IMR-90 (cell line): ENCODE measurements around the gene GPATCH2. TPM values are rescaled to one million over a fixed set of nuclear protein-coding genes. Genes with fewer than 3 reads are reported as not detected.

Experiments used
- ATAC-seq: fragments of 200-7000 bp; cut with Tn5 transposase; 2 replicates; pipeline ENCODE4 v1.9.1; 2020; ENCODE audit warnings: low read depth, mild to moderate bottlenecking, moderate library complexity
- BruUV-seq: library from RNA; stranded (reverse); fragments of 400-500 nt; replicated peaks from 2 replicates; lab custom pipeline; 2021; lab: Mats Ljungman, UMichigan
- CTCF ChIA-PET: fragments of 300-600 bp; formaldehyde crosslinking; extraction: SDS; loops from one replicate; lab custom pipeline; 2021; ENCODE audit warnings: antibody characterized with exemption; lab: Yijun Ruan, JAX
- POLR2A ChIA-PET: fragments of 300-600 bp; sonication (Branson Sonifier 250); formaldehyde crosslinking; loops from one replicate; lab custom pipeline; 2022; ENCODE audit warnings: antibody characterized with exemption; ENCODE audit not compliant: unreplicated experiment; lab: Charles Lee
- DNase-seq: peaks from one replicate; pipeline ENCODE4 v3.0.0; 2013
- H2AFZ ChIP-seq: replicated peaks from 2 replicates; pipeline ENCODE3; 2013; ENCODE audit warnings: low read length, mild to moderate bottlenecking; ENCODE audit not compliant: poor library complexity
- H2AK5ac ChIP-seq: 2 replicates; pipeline ENCODE4 v1.6.1; 2013; ENCODE audit warnings: low read depth, low read length, inconsistent platforms
- H2AK9ac ChIP-seq: replicated peaks from 2 replicates; pipeline ENCODE3; 2013; ENCODE audit warnings: mild to moderate bottlenecking, low read depth, low read length, moderate library complexity; ENCODE audit not compliant: poor library complexity
- H2BK120ac ChIP-seq: 2 replicates; pipeline ENCODE4 v1.6.1; 2013; ENCODE audit warnings: low read depth, low read length, inconsistent platforms
- H2BK15ac ChIP-seq: 3 replicates; pipeline ENCODE4 v1.6.1; 2013; ENCODE audit warnings: low read depth, low read length, inconsistent platforms
- H2BK20ac ChIP-seq: 2 replicates; pipeline ENCODE4 v1.6.1; 2013; ENCODE audit warnings: low read depth, mild to moderate bottlenecking, inconsistent platforms, low read length, moderate library complexity
- H2BK5ac ChIP-seq: 2 replicates; pipeline ENCODE4 v1.6.1; 2013; ENCODE audit warnings: mild to moderate bottlenecking, low read depth, low read length, inconsistent platforms; ENCODE audit not compliant: poor library complexity, severe bottlenecking
- H3K14ac ChIP-seq: replicated peaks from 2 replicates; pipeline ENCODE4 v1.6.1; 2013; ENCODE audit warnings: low read depth, low read length, inconsistent platforms
- H3K18ac ChIP-seq: 2 replicates; pipeline ENCODE4 v1.6.1; 2013; ENCODE audit warnings: low read depth, low read length, control low read depth
- H3K23ac ChIP-seq: 2 replicates; pipeline ENCODE4 v1.6.1; 2013; ENCODE audit warnings: low read depth, low read length, inconsistent platforms
- H3K27ac ChIP-seq: 2 replicates; pipeline ENCODE4 v1.5.1; 2013; ENCODE audit warnings: mild to moderate bottlenecking, control low read depth, low read length; ENCODE audit not compliant: insufficient read depth
- H3K27me3 ChIP-seq: 2 replicates; pipeline ENCODE4 v1.6.1; 2013; ENCODE audit warnings: low read length; ENCODE audit not compliant: control insufficient read depth, insufficient read depth
- H3K36me3 ChIP-seq: 2 replicates; pipeline ENCODE4 v1.6.1; 2013; ENCODE audit warnings: low read length, mixed read lengths; ENCODE audit not compliant: control insufficient read depth, insufficient read depth
- H3K4ac ChIP-seq: 2 replicates; pipeline ENCODE4 v1.6.1; 2013; ENCODE audit warnings: low read depth, low read length, inconsistent platforms
- H3K4me1 ChIP-seq: 2 replicates; pipeline ENCODE4 v1.6.1; 2013; ENCODE audit warnings: low read length, mixed read lengths; ENCODE audit not compliant: control insufficient read depth, insufficient read depth
- H3K4me2 ChIP-seq: 2 replicates; pipeline ENCODE4 v1.6.1; 2013; ENCODE audit warnings: low read depth, mild to moderate bottlenecking, control low read depth, low read length, moderate library complexity
- H3K4me3 ChIP-seq: 2 replicates; pipeline ENCODE4 v1.5.1; 2013; ENCODE audit warnings: low read depth, mild to moderate bottlenecking, control low read depth, low read length, moderate library complexity; ENCODE audit not compliant: insufficient read depth
- H3K56ac ChIP-seq: 2 replicates; pipeline ENCODE4 v1.6.1; 2013; ENCODE audit warnings: low read length, inconsistent platforms; ENCODE audit not compliant: insufficient read depth; ENCODE audit errors: extremely low read depth
- H3K79me1 ChIP-seq, 2 experiments: 2 replicates each; pipeline ENCODE4 v1.6.1; 2013; ENCODE audit warnings: low read length in 2 of 2, inconsistent platforms in 1 of 2, low read depth in 1 of 2
- H3K9ac ChIP-seq: 2 replicates; pipeline ENCODE4 v1.6.1; 2013; ENCODE audit warnings: low read depth, low read length, control low read depth
- H3K9me1 ChIP-seq: 2 replicates; pipeline ENCODE4 v1.6.1; 2013; ENCODE audit warnings: low read length, inconsistent platforms; ENCODE audit not compliant: insufficient read depth
- H3K9me3 ChIP-seq: 2 replicates; pipeline ENCODE4 v1.6.1; 2013; ENCODE audit warnings: low read length; ENCODE audit not compliant: control insufficient read depth, insufficient read depth
- H4K20me1 ChIP-seq: 2 replicates; pipeline ENCODE4 v1.6.1; 2013; ENCODE audit warnings: low read length, inconsistent platforms; ENCODE audit not compliant: insufficient read depth
- H4K5ac ChIP-seq: 2 replicates; pipeline ENCODE4 v1.6.1; 2013; ENCODE audit warnings: mild to moderate bottlenecking, low read depth, low read length, control low read depth
- H4K8ac ChIP-seq, 2 experiments: 2 replicates each; pipeline ENCODE4 v1.6.1; 2013; ENCODE audit warnings: low read depth in 2 of 2, low read length in 2 of 2, control low read depth in 1 of 2, inconsistent platforms in 1 of 2
- H4K91ac ChIP-seq: 2 replicates; pipeline ENCODE4 v1.6.1; 2013; ENCODE audit warnings: low read depth, low read length, inconsistent platforms; ENCODE audit not compliant: insufficient read depth
- BHLHE40 ChIP-seq: fragments of 150-350 bp; IDR thresholded peaks from 2 replicates; pipeline ENCODE4 v1.6.1; 2016; ENCODE audit warnings: mild to moderate bottlenecking, low read depth, low read length
- CEBPB ChIP-seq: IDR thresholded peaks from 2 replicates; pipeline ENCODE4 v1.6.1; 2012; ENCODE audit warnings: low read depth, low read length, improper control_type of control experiment
- CHD1 ChIP-seq: IDR thresholded peaks from 2 replicates; pipeline ENCODE4 v1.6.1; 2012; ENCODE audit warnings: low read depth, low read length, improper control_type of control experiment
- CTCF ChIP-seq: conservative IDR thresholded peaks from 2 replicates; pipeline ENCODE4 v1.5.1; 2012; ENCODE audit warnings: mild to moderate bottlenecking, low read depth, low read length, improper control_type of control experiment
- ELK1 ChIP-seq: fragments of 150-350 bp; IDR thresholded peaks from 2 replicates; pipeline ENCODE4 v1.6.1; 2016; ENCODE audit warnings: low read depth, mild to moderate bottlenecking, low read length, moderate library complexity, borderline replicate concordance
- FOS ChIP-seq: fragments of 150-350 bp; IDR thresholded peaks from 2 replicates; pipeline ENCODE4 v1.6.1; 2016; ENCODE audit warnings: low read depth, low read length
- MAFK ChIP-seq: IDR thresholded peaks from 2 replicates; pipeline ENCODE4 v1.6.1; 2012; ENCODE audit warnings: low read depth, low read length, improper control_type of control experiment
- MAZ ChIP-seq: IDR thresholded peaks from 2 replicates; pipeline ENCODE4 v1.6.1; 2012; ENCODE audit warnings: low read depth, mild to moderate bottlenecking, low read length, improper control_type of control experiment, moderate library complexity, borderline replicate concordance
- MXI1 ChIP-seq: IDR thresholded peaks from 2 replicates; pipeline ENCODE4 v1.6.1; 2012; ENCODE audit warnings: low read depth, mild to moderate bottlenecking, low read length, moderate library complexity, borderline replicate concordance
- NFE2L2 ChIP-seq: fragments of 150-350 bp; IDR thresholded peaks from 2 replicates; pipeline ENCODE4 v1.6.1; 2016; ENCODE audit warnings: low read depth, mild to moderate bottlenecking, low read length
- POLR2A ChIP-seq: IDR thresholded peaks from 2 replicates; pipeline ENCODE4 v1.6.1; 2012; ENCODE audit warnings: mild to moderate bottlenecking, low read depth, low read length
- RAD21 ChIP-seq: IDR thresholded peaks from 2 replicates; pipeline ENCODE4 v1.6.1; 2012; ENCODE audit warnings: low read length, improper control_type of control experiment
- RCOR1 ChIP-seq: IDR thresholded peaks from 2 replicates; pipeline ENCODE4 v1.6.1; 2012; ENCODE audit warnings: mild to moderate bottlenecking, low read length, improper control_type of control experiment; ENCODE audit not compliant: insufficient replicate concordance
- RFX5 ChIP-seq: IDR thresholded peaks from 2 replicates; pipeline ENCODE4 v1.8.0; 2012; ENCODE audit warnings: low read depth, mild to moderate bottlenecking, low read length, moderate library complexity
- SMC3 ChIP-seq: fragments of 150-350 bp; IDR thresholded peaks from 2 replicates; pipeline ENCODE4 v1.6.1; 2016; ENCODE audit warnings: low read depth, mild to moderate bottlenecking, antibody characterized with exemption, low read length, moderate library complexity
- USF2 ChIP-seq: fragments of 150-350 bp; IDR thresholded peaks from 2 replicates; pipeline ENCODE4 v1.6.1; 2017; ENCODE audit warnings: mild to moderate bottlenecking, antibody characterized with exemption, low read length, low read depth
- WGBS, 2 experiments: methylation state at CpG; one replicate each; pipeline versions ENCODE4 v1.1.5 to v1.1.7; 2013; ENCODE audit warnings: missing lambda C conversion rate in 2 of 2; ENCODE audit not compliant: insufficient read length in 1 of 2; ENCODE audit errors: extremely low coverage in 2 of 2; 5-methylcytosine and 5-hydroxymethylcytosine counted together
- dilution Hi-C: fragments of 300-500 bp; cut with HindIII; formaldehyde crosslinking; loops from one replicate; pipeline ENCODE4 v1.14.3; 2018; ENCODE audit warnings: low sequenced_read_pairs; ENCODE audit not compliant: unreplicated experiment
- in situ Hi-C: fragments of 300-500 bp; cut with MboI; formaldehyde crosslinking; loops from 3 replicates; pipeline ENCODE4 v1.14.3; 2019; ENCODE audit warnings: low sequenced_read_pairs, inconsistent platforms, mixed read lengths
- intact Hi-C: fragments of 100-400 bp; cut with micrococcal nuclease; formaldehyde crosslinking; loops from 2 replicates; pipeline ENCODE4 v1.10.0; 2022
- polyA plus RNA-seq, 3 experiments: library from polyadenylated mRNA; depleted of rRNA; stranded (reverse); fragments of >200 nt; gene quantifications; 2 replicates each; pipeline ENCODE4 v1.2.3, GENCODE V29; 2012; ENCODE audit warnings: low replicate concordance in 1 of 3
- total RNA-seq: library from RNA; depleted of rRNA; stranded (reverse); fragments of >200 nt; gene quantifications from 2 replicates; pipeline ENCODE4 v1.2.3, GENCODE V29; 2012

GPATCH2 gene
- total and polyA plus RNA-seq, 2 of the 4 experiments (the other 2 are of a cell fraction): 4.7 to 11.8 TPM

- no peak overlapping the region for H4K5ac ChIP-seq
- no peak overlapping the region for H3K4me2 ChIP-seq
- no peak overlapping the region for H3K18ac ChIP-seq
- no peaks in the 10 kb centered on the region for H3K27me3 ChIP-seq
- dilution Hi-C loops (no loop called here), in situ Hi-C loops (no loop called here), intact Hi-C loops (no loop called here)
- ATAC-seq (no peak), DNase-seq (peak; percentile 16)
- H2BK15ac ChIP-seq: no peak overlapping the region
- no peaks in the 10 kb centered on the region for H4K20me1 ChIP-seq
- H2AK9ac ChIP-seq: no peak overlapping the region
- CTCF ChIA-PET: no interaction called here
- no peak for TF ChIP-seq FOS
- no peak for TF ChIP-seq MXI1
- no peak for TF ChIP-seq RFX5
- no peak for TF ChIP-seq NFE2L2
- TF ChIP-seq BHLHE40: no peak
- no peak for TF ChIP-seq USF2
- no peak for TF ChIP-seq CHD1
- no peak for TF ChIP-seq SMC3
- TF ChIP-seq CEBPB: no peak
- TF ChIP-seq MAZ: no peak
- TF ChIP-seq RCOR1: no peak
- TF ChIP-seq ELK1: no peak
- no peak for TF ChIP-seq MAFK
- no peak for TF ChIP-seq CTCF
- no peak for TF ChIP-seq POLR2A
- TF ChIP-seq RAD21: no peak
- no peak overlapping the region for H3K9ac ChIP-seq
- BruUV-seq: no TSS peak
- no peaks in the 10 kb centered on the region for H3K79me1 ChIP-seq
- H3K56ac ChIP-seq: no peak overlapping the region
- H3K4me1 ChIP-seq: no peaks in the 10 kb centered on the region
- no peak overlapping the region for H3K14ac ChIP-seq
- H2BK5ac ChIP-seq: no peak overlapping the region
- H3K23ac ChIP-seq: no peak overlapping the region
- no peaks in the 10 kb centered on the region for H3K9me1 ChIP-seq
- H2AFZ ChIP-seq: no peak overlapping the region
- no peak overlapping the region for H3K4ac ChIP-seq
- H3K4me3 ChIP-seq: no peak overlapping the region
- H4K8ac ChIP-seq: no peak overlapping the region
- H4K91ac ChIP-seq: no peak overlapping the region
- H3K9me3 ChIP-seq: no peaks in the 10 kb centered on the region
- H2BK20ac ChIP-seq: no peak overlapping the region
- peaks cover 1% of the 10 kb centered on the region; the same call in 1 of the 2 replicates for H3K36me3 ChIP-seq
- H2AK5ac ChIP-seq: no peak overlapping the region
- H3K27ac ChIP-seq: no peak overlapping the region
- WGBS, 2 experiments: no CpG with 5 or more reads among the region's 1 CpG
- no peak overlapping the region for H2BK120ac ChIP-seq
- POLR2A ChIA-PET: no interaction called here
These were observed 137.6 kb downstream of the GPATCH2 start for GRCh38 chr1:217493290-217493689.
